ENCODE measurements around the gene HPD.

HPD gene

GRCh38 chr12:121813951-121814350, 44.7 kb downstream of the HPD start:
- no peak for ATAC-seq
- TF ChIP-seq ZFP30 (CRISPR knock-in tag; IDR thresholded peaks at IDR 0.05) (no peak), ZNF70 (CRISPR knock-in tag; IDR thresholded peaks at IDR 0.05) (no peak), CSRNP3 (CRISPR knock-in tag; IDR thresholded peaks at IDR 0.05) (no peak), POU6F1 (CRISPR knock-in tag; IDR thresholded peaks at IDR 0.05; ENCODE audit: borderline replicate concordance, low read depth) (no peak), TOX (CRISPR knock-in tag; IDR thresholded peaks at IDR 0.05; ENCODE audit: borderline replicate concordance) (no peak), ESRRG (CRISPR knock-in tag; IDR thresholded peaks at IDR 0.05) (no peak), ARNTL (CRISPR knock-in tag; IDR thresholded peaks at IDR 0.05; ENCODE audit: borderline replicate concordance, low read depth) (no peak)

GRCh38 chr12:121812921-121813896, 45.5 kb downstream of the HPD start:
- TF ChIP-seq ZNF8 (CRISPR knock-in tag; IDR thresholded peaks at IDR 0.05) (no peak), SNAI2 (CRISPR knock-in tag; IDR thresholded peaks at IDR 0.05) (no peak), ZNF70 (CRISPR knock-in tag; IDR thresholded peaks at IDR 0.05) (no peak), ARNTL (CRISPR knock-in tag; IDR thresholded peaks at IDR 0.05; ENCODE audit: borderline replicate concordance, low read depth) (no peak), ZFP30 (CRISPR knock-in tag; IDR thresholded peaks at IDR 0.05) (no peak), ZNF565 (CRISPR knock-in tag; conservative IDR thresholded peaks at IDR 0.05; ENCODE audit: low read depth) (no peak), PATZ1 (CRISPR knock-in tag; IDR thresholded peaks at IDR 0.05; ENCODE audit: borderline replicate concordance) (no peak), PPARA (CRISPR knock-in tag; IDR thresholded peaks at IDR 0.05; ENCODE audit: borderline replicate concordance) (no peak), ISL1 (CRISPR knock-in tag; IDR thresholded peaks at IDR 0.05) (no peak), RARB (CRISPR knock-in tag; IDR thresholded peaks at IDR 0.05) (no peak), ZC3H10 (CRISPR knock-in tag; IDR thresholded peaks at IDR 0.05) (no peak), POU6F1 (CRISPR knock-in tag; IDR thresholded peaks at IDR 0.05; ENCODE audit: borderline replicate concordance, low read depth) (no peak)
- ATAC-seq: no peak

- no peak for TF ChIP-seq CSDC2 (CRISPR knock-in tag; IDR thresholded peaks at IDR 0.05)
- TF ChIP-seq ARNTL (CRISPR knock-in tag; IDR thresholded peaks at IDR 0.05; ENCODE audit: borderline replicate concordance, low read depth): no peak
- TF ChIP-seq ZC3H10 (CRISPR knock-in tag; IDR thresholded peaks at IDR 0.05): no peak
- no peak for TF ChIP-seq ZFP3 (CRISPR knock-in tag; IDR thresholded peaks at IDR 0.05)
- TF ChIP-seq ISL1 (CRISPR knock-in tag; IDR thresholded peaks at IDR 0.05): no peak
- no peak for TF ChIP-seq BACH2 (CRISPR knock-in tag; IDR thresholded peaks at IDR 0.05; ENCODE audit: borderline replicate concordance)
- no peak for TF ChIP-seq TOX (CRISPR knock-in tag; IDR thresholded peaks at IDR 0.05; ENCODE audit: borderline replicate concordance)
- no peak for TF ChIP-seq SNAI2 (CRISPR knock-in tag; IDR thresholded peaks at IDR 0.05)
- no peak for TF ChIP-seq PPARA (CRISPR knock-in tag; IDR thresholded peaks at IDR 0.05; ENCODE audit: borderline replicate concordance)
- no peak for TF ChIP-seq ZNF565 (CRISPR knock-in tag; conservative IDR thresholded peaks at IDR 0.05; ENCODE audit: low read depth)
- TF ChIP-seq GLIS3 (CRISPR knock-in tag; IDR thresholded peaks at IDR 0.05): no peak
- peak; percentile 44; the same call in 1 of the 2 replicates for TF ChIP-seq TSHZ2 (CRISPR knock-in tag; IDR thresholded peaks at IDR 0.05)
- no peak for TF ChIP-seq CSRNP3 (CRISPR knock-in tag; IDR thresholded peaks at IDR 0.05)
- peak; percentile 49; the same call in 1 of the 2 replicates for TF ChIP-seq POU6F1 (CRISPR knock-in tag; IDR thresholded peaks at IDR 0.05; ENCODE audit: borderline replicate concordance, low read depth)
- TF ChIP-seq RARB (CRISPR knock-in tag; IDR thresholded peaks at IDR 0.05): no peak
- peak; percentile 86 for ATAC-seq
Measured at GRCh38 chr12:121812320-121812871, 46.3 kb downstream of the HPD start.
